PC-9 (cell line): ENCODE results near the gene NFKBIZ.

Experiments used
- EZH2 ChIP-seq: fragments of 200-600 bp; sonication (generic); IDR thresholded peaks from 2 replicates; pipeline ENCODE4 v1.8.0; 2017; ENCODE audit warnings: antibody characterized with exemption, low read depth
- TF ChIP-seq, protein P1 (sequence below): fragments of 200-600 bp; sonication (generic); conservative IDR thresholded peaks from 2 replicates; pipeline ENCODE4 v1.6.1; 2017; ENCODE audit warnings: mixed run types, antibody characterized with exemption, mild to moderate bottlenecking, moderate library complexity

DNA sequence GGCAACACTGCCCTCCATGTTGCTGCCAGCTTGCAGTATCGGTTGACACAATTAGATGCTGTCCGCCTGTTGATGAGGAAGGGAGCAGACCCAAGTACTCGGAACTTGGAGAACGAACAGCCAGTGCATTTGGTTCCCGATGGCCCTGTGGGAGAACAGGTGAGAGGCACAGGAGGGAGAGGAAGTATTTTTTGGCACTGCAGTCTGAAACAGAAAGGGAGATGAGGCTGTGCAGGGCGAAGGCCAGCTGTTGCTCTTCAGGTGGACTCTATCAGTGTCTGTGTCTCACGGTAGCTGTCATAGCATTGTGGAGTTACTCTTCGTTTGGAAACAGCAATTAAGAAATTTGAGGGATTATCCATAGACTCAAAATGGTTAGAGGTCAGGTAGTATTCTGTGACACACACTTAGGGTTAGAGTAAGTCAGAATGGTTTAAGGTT is 8.0 kb downstream of the NFKBIZ start:
- TF ChIP-seq, protein P1, sequence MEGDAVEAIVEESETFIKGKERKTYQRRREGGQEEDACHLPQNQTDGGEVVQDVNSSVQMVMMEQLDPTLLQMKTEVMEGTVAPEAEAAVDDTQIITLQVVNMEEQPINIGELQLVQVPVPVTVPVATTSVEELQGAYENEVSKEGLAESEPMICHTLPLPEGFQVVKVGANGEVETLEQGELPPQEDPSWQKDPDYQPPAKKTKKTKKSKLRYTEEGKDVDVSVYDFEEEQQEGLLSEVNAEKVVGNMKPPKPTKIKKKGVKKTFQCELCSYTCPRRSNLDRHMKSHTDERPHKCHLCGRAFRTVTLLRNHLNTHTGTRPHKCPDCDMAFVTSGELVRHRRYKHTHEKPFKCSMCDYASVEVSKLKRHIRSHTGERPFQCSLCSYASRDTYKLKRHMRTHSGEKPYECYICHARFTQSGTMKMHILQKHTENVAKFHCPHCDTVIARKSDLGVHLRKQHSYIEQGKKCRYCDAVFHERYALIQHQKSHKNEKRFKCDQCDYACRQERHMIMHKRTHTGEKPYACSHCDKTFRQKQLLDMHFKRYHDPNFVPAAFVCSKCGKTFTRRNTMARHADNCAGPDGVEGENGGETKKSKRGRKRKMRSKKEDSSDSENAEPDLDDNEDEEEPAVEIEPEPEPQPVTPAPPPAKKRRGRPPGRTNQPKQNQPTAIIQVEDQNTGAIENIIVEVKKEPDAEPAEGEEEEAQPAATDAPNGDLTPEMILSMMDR, result no peak
- no peak for TF ChIP-seq EZH2
